ENCODE measurements around the gene NHLH2. TPM values are rescaled to one million over a fixed set of nuclear protein-coding genes. Genes with fewer than 3 reads are reported as not detected.
A peak's percentile ranks its signal among the peaks of the same experiment; 100 is the strongest.

NHLH2 gene
- total and polyA plus RNA-seq, 4 donors: not detected

DNA sequence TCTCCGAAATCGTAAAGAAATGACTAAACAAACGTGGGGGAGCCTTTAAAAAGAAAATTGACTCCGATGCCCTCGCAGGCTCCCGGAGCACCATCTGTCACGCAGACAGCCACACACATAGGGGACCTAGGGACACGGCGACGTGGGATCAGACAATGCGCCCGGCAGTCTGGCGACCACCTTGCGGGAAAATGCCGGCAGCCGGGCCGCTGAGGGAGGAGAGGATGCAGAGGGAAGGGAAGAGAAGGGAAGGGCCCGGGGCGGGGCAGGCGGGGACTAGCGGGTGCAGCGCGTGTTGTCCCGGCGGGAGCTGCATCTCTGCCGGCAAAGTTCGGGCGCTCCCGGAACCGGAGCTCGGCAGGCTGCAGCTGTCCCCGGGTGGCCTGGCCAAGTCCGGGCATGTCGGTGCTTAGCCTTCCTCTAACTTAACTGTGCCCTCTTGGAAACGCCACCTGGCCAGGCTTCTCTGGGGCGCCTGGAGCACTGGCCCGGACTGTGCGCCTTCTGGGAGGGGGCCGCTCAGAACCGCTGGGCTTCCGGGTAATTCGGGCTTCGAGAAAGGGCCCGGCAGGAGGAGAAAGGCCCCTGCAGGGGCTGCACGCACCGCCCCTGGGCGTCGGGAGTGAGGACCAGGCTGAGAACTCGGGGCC is 1.8 kb downstream of the NHLH2 start:
- DNase-seq (ENCODE audit: low spot score): no peak

More for the DNA sequence above, 1.8 kb downstream of the NHLH2 start:
- Histone ChIP-seq H3K4me3 (ENCODE audit: low read depth in 1 of 3, low read length in 3 of 3) (peak overlapping the region in 1 of 3 donors; percentile 22), H3K4me1 (ENCODE audit: control insufficient read depth in 4 of 4, insufficient read depth in 4 of 4, low read length in 3 of 4) (peaks cover 10 to 21% (median 15%) of the 10 kb centered on the region in 4 donors), H3K36me3 (ENCODE audit: control insufficient read depth in 4 of 4, insufficient read depth in 3 of 4, low read depth in 1 of 4, low read length in 3 of 4) (no peaks in the 10 kb centered on the region), H3K27me3 (ENCODE audit: control insufficient read depth in 4 of 4, insufficient read depth in 4 of 4, low read length in 3 of 4) (peaks cover 4 to 21% (median 16%) of the 10 kb centered on the region in 4 donors), H3K9me3 (ENCODE audit: control insufficient read depth in 4 of 4, low read length in 3 of 4) (peaks cover 0 to 3% (median 0%) of the 10 kb centered on the region in 4 donors), H3K27ac (ENCODE audit: low read depth in 1 of 2, low read length in 2 of 2) (no peak overlapping the region), H3K9ac (ENCODE audit: low read depth in 1 of 2, low read length in 2 of 2) (no peak overlapping the region)
- WGBS: 2% methylated on average over 49 of the region's 49 CpGs
- no peak for TF ChIP-seq HNF4A (conservative IDR thresholded peaks at IDR 0.05)
- TF ChIP-seq, protein P1, sequence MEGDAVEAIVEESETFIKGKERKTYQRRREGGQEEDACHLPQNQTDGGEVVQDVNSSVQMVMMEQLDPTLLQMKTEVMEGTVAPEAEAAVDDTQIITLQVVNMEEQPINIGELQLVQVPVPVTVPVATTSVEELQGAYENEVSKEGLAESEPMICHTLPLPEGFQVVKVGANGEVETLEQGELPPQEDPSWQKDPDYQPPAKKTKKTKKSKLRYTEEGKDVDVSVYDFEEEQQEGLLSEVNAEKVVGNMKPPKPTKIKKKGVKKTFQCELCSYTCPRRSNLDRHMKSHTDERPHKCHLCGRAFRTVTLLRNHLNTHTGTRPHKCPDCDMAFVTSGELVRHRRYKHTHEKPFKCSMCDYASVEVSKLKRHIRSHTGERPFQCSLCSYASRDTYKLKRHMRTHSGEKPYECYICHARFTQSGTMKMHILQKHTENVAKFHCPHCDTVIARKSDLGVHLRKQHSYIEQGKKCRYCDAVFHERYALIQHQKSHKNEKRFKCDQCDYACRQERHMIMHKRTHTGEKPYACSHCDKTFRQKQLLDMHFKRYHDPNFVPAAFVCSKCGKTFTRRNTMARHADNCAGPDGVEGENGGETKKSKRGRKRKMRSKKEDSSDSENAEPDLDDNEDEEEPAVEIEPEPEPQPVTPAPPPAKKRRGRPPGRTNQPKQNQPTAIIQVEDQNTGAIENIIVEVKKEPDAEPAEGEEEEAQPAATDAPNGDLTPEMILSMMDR (IDR thresholded peaks at IDR 0.05; ENCODE audit: low read depth, low read length, missing input control): no peak
- no peak for TF ChIP-seq REST (IDR thresholded peaks at IDR 0.05)
- TF ChIP-seq, protein P2, sequence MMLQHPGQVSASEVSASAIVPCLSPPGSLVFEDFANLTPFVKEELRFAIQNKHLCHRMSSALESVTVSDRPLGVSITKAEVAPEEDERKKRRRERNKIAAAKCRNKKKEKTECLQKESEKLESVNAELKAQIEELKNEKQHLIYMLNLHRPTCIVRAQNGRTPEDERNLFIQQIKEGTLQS (IDR thresholded peaks at IDR 0.05): no peak
- no peak for TF ChIP-seq FOXA2 (IDR thresholded peaks at IDR 0.05)
- no peak for TF ChIP-seq FOXA1 (IDR thresholded peaks at IDR 0.05)
- no peak for TF ChIP-seq RAD21 (IDR thresholded peaks at IDR 0.05)
- TF ChIP-seq, protein P3, sequence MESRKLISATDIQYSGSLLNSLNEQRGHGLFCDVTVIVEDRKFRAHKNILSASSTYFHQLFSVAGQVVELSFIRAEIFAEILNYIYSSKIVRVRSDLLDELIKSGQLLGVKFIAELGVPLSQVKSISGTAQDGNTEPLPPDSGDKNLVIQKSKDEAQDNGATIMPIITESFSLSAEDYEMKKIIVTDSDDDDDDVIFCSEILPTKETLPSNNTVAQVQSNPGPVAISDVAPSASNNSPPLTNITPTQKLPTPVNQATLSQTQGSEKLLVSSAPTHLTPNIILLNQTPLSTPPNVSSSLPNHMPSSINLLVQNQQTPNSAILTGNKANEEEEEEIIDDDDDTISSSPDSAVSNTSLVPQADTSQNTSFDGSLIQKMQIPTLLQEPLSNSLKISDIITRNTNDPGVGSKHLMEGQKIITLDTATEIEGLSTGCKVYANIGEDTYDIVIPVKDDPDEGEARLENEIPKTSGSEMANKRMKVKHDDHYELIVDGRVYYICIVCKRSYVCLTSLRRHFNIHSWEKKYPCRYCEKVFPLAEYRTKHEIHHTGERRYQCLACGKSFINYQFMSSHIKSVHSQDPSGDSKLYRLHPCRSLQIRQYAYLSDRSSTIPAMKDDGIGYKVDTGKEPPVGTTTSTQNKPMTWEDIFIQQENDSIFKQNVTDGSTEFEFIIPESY (IDR thresholded peaks at IDR 0.05): no peak
- TF ChIP-seq TAF1 (conservative IDR thresholded peaks at IDR 0.05): no peak
- no peak for TF ChIP-seq MAX (IDR thresholded peaks at IDR 0.05)
- no peak for TF ChIP-seq EGR1 (IDR thresholded peaks at IDR 0.05; ENCODE audit: low read depth in 2 of 2)
- TF ChIP-seq SP1 (IDR thresholded peaks at IDR 0.05): no peak
- TF ChIP-seq GABPA (IDR thresholded peaks at IDR 0.05 in 1 of 2, conservative IDR thresholded peaks at IDR 0.05 in 1 of 2): no peak
- no peak for TF ChIP-seq JUND (IDR thresholded peaks at IDR 0.05)
